Heart left ventricle (tissue), 13 donors: ENCODE data around the gene PLCB2.

Source experiments
- POLR2A ChIP-seq, 2 donors: fragments of 450-650 bp; IDR thresholded peaks; one replicate each; pipeline ENCODE4 v1.6.1; 2017; ENCODE audit warnings: antibody characterized with exemption in 2 of 2, mild to moderate bottlenecking in 2 of 2, moderate library complexity in 2 of 2
- TF ChIP-seq, protein P1 (sequence below), 12 donors: fragments of 200-600 bp; sonication (generic) in 4 of 12; IDR thresholded peaks; one replicate each; pipeline versions ENCODE4 v1.5.0 to v1.8.0; 2018 to 2022; ENCODE audit warnings: antibody characterized with exemption in 12 of 12, mild to moderate bottlenecking in 5 of 12
- donor health status: ischemic (EF 13 %, LVEDD 7.1; RV severe dilation, severe dysfunction).
- donor health status: DM: no; HTN: yes; CAD: no.
- donor health status: DM: no; HTN: no; CAD: no.
- donor health status: ischemic (EF 25% LVEDD 6.9; RV normal size, moderate dysfunction).
- donor health status: ischemic (EF 25% LVEDD 5.7; RV mildly dilated, moderate dysfunction).
- donor health status: ischemic (EF 35%, LVEDD 5.7; RV mildly dilated, moderate dysfunction).
- donor health status: nonischemic (EF 11% LVEDD 7.7; RV severe dilation, severe dysfunction).
- donor health status: DM: yes; HTN: yes; CAD: no.
- donor health status: PGD.
- donor health status: ischemic (EF 29% LVEDD 5.4; RV normal size, mild dysfunction).
- donor health status: nonischemic (EF 23%, LVEDD 6.1; RV moderate dilation, normal function).

DNA sequence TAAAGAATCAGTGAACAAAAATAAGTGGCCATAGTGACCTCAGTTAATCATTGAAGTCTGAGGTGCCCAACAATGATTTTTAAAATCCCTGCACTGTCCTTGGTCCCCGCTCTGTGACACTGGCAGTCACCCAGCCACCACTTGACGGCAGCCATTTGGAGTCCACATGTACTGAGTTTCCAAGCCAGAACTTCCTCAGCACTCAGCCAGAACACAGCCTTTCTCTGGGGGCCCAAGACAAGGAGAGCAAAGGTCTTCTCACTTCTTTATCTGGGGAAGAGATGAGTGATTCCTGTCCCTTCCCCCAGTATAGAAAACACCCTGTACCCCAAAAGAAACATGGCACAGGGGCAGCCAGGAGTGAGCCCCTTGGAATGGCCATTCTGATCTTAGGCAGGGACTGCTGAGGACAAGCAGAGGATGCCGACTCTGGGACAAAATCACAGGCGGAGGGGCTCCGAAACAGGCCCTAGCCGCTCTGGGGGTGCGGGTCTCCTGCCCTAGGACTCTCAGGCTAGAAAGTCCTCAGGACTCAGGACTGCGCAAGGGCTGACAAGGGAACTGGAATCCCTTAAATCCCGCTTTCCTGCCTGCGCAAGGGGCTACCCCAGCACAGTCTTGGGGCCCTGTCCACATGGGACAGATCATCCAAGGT is 56.1 kb downstream of the PLCB2 start:
- TF ChIP-seq POLR2A (IDR thresholded peaks at IDR 0.05), result no peak
- TF ChIP-seq, protein P1, sequence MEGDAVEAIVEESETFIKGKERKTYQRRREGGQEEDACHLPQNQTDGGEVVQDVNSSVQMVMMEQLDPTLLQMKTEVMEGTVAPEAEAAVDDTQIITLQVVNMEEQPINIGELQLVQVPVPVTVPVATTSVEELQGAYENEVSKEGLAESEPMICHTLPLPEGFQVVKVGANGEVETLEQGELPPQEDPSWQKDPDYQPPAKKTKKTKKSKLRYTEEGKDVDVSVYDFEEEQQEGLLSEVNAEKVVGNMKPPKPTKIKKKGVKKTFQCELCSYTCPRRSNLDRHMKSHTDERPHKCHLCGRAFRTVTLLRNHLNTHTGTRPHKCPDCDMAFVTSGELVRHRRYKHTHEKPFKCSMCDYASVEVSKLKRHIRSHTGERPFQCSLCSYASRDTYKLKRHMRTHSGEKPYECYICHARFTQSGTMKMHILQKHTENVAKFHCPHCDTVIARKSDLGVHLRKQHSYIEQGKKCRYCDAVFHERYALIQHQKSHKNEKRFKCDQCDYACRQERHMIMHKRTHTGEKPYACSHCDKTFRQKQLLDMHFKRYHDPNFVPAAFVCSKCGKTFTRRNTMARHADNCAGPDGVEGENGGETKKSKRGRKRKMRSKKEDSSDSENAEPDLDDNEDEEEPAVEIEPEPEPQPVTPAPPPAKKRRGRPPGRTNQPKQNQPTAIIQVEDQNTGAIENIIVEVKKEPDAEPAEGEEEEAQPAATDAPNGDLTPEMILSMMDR (IDR thresholded peaks at IDR 0.05), result no peak
